HUES48 (cell line): Measurements from ENCODE around the gene C20orf204.
A peak's percentile ranks its signal among the peaks of the same experiment; 100 is the strongest.

Experiments
- H3K27ac ChIP-seq: one replicate; pipeline ENCODE4 v1.7.0; 2013; ENCODE audit warnings: low read depth, low read length, inconsistent platforms
- H3K27me3 ChIP-seq: 2 replicates; pipeline ENCODE4 v1.6.1; 2013; ENCODE audit warnings: mild to moderate bottlenecking, low read length; ENCODE audit not compliant: control insufficient read depth, insufficient read depth
- H3K36me3 ChIP-seq: 2 replicates; pipeline ENCODE4 v1.6.1; 2013; ENCODE audit warnings: low read length; ENCODE audit not compliant: control insufficient read depth, insufficient read depth
- H3K4me1 ChIP-seq: 2 replicates; pipeline ENCODE4 v1.6.1; 2013; ENCODE audit warnings: mild to moderate bottlenecking, low read length; ENCODE audit not compliant: control insufficient read depth, insufficient read depth
- H3K4me3 ChIP-seq: 2 replicates; pipeline ENCODE4 v1.5.1; 2013; ENCODE audit warnings: mild to moderate bottlenecking, low read depth, low read length
- H3K9ac ChIP-seq: 2 replicates; pipeline ENCODE4 v1.6.1; 2013; ENCODE audit warnings: mild to moderate bottlenecking, low read depth, low read length, moderate library complexity
- H3K9me3 ChIP-seq: 2 replicates; pipeline ENCODE4 v1.6.1; 2013; ENCODE audit warnings: low read length; ENCODE audit not compliant: control insufficient read depth, insufficient read depth

The C20orf204 gene

DNA sequence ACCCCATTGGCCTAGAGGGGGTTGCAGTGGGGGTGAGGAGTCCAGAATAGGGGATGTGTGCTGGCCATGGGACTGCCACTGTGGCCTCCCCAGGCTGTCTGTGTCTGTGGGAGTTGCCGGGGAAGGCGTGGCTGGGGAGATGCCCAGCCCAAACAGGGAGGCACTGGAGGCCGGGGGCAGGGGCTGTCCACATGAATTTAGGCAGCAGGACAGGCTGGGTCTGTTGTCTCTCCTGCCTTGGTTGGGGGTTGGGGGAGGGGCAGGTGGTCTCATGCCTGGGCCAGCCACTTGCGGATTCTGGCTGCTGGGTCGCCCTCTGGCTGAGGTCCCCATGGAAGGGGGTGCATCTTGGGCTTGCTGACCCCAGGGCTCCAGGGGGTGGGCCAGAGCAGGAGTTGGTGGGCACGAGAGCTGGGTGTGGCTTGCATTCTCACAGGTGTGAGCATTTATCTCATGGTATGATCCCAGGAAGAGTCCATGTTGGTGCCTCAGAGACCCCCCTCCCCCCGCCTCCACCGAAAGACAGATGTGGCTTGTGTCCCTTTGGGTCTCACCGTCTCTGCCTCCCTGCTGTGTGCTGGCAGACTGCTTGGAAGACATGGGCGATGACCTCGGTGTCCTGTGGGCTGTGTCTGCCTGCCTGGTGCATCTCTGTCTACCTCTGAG is 9.5 kb downstream of the C20orf204 start:
- Histone ChIP-seq H3K9me3 (no peaks in the 10 kb centered on the region), H3K4me1 (peaks cover 20% of the 10 kb centered on the region; the same call in 1 of the 2 replicates), H3K27me3 (peaks cover 91% of the 10 kb centered on the region)

DNA sequence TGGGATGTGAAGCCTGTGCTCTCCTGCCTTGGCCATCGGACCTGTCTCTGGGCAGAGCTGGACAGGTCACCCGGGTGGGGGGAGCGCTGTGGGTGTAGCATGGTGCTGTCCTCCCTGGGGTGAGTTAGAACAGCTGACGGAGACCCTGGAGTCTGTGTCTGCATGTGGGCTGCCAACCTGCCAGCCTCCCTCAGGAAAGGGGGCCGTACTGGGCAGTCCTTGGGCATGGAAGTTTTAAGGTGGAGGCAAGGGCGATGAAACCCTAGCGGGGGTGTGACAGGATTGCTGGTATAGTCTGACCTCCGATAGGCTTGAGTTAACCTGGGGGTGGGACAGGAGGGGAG is 11.0 kb downstream of the C20orf204 start:
- H3K9ac ChIP-seq, result no peak overlapping the region
- no peaks in the 10 kb centered on the region for H3K36me3 ChIP-seq
- peaks cover 87% of the 10 kb centered on the region for H3K27me3 ChIP-seq
- no peak overlapping the region for H3K27ac ChIP-seq
- H3K4me1 ChIP-seq, result peaks cover 17% of the 10 kb centered on the region; the same call in 1 of the 2 replicates
- no peaks in the 10 kb centered on the region for H3K9me3 ChIP-seq
- no peak overlapping the region for H3K4me3 ChIP-seq

More for the DNA sequence above, 9.5 kb downstream of the C20orf204 start:
- Histone ChIP-seq H3K9ac (no peak overlapping the region), H3K27ac (no peak overlapping the region), H3K4me3 (no peak overlapping the region), H3K36me3 (no peaks in the 10 kb centered on the region)

DNA sequence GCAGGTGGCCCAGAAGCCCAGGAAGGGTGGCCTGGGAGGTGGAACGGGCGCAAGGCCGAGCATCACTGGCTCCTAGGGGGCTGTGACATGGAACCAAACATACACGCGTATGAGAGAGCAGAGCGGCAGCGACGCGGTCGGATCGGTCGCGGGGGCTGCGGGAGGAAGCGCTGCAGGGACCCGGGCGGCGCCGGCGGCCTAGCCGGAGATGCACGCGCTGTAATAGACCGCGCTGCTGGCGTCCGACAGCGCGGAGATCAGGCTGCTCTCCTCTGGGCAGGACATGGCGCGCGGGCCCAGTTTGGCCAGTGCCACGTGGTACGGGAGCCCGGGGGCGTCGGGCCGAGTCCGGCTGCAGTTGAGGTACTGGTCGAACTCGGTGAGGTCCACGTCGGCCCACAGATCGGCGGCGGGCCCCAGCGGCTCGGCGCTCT is 12.0 kb downstream of the C20orf204 start:
- Histone ChIP-seq H3K9ac (no peak overlapping the region), H3K36me3 (no peaks in the 10 kb centered on the region), H3K4me1 (peaks cover 14% of the 10 kb centered on the region; the same call in 1 of the 2 replicates), H3K9me3 (no peaks in the 10 kb centered on the region), H3K4me3 (peak overlapping the region; percentile 50; the same call in 1 of the 2 replicates), H3K27ac (no peak overlapping the region), H3K27me3 (peaks cover 86% of the 10 kb centered on the region)

DNA sequence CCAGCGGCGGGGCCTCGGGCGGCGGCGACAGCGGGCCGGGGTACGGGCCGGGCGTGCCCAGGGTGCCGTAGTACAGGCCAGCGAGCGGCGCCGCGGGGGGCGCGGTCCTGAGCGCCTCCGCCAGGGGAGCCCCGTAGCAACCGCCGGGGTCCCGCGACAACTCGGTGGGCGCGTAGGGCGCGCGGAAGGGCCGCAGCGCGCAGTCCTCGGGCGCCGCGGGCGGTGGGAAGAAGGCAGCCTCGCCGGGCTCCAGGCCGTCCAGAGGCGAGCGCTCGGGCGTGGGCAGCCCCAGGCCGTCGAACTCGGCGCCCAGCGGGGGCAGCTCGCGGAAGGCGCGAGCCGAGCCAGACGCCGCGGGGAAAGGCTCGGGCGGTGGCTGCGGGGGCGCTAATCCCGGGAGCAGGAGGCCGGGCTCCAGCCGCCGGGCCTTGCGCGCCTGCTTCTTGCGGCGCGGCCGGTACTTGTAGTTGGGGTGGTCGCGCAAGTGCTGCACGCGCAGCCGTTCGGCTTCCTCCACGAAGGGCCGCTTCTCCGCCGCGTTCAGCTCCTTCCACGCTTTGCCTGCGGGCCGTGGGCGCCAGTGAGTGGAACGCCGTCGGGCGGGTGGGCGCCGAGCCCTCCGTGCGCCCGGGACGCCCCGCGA is 12.5 kb downstream of the C20orf204 start:
- Histone ChIP-seq H3K36me3 (no peaks in the 10 kb centered on the region), H3K4me3 (peak overlapping the region; percentile 50; the same call in 1 of the 2 replicates), H3K9me3 (no peaks in the 10 kb centered on the region), H3K27ac (no peak overlapping the region), H3K4me1 (peaks cover 16% of the 10 kb centered on the region; the same call in 1 of the 2 replicates), H3K9ac (no peak overlapping the region), H3K27me3 (peaks cover 84% of the 10 kb centered on the region)

DNA sequence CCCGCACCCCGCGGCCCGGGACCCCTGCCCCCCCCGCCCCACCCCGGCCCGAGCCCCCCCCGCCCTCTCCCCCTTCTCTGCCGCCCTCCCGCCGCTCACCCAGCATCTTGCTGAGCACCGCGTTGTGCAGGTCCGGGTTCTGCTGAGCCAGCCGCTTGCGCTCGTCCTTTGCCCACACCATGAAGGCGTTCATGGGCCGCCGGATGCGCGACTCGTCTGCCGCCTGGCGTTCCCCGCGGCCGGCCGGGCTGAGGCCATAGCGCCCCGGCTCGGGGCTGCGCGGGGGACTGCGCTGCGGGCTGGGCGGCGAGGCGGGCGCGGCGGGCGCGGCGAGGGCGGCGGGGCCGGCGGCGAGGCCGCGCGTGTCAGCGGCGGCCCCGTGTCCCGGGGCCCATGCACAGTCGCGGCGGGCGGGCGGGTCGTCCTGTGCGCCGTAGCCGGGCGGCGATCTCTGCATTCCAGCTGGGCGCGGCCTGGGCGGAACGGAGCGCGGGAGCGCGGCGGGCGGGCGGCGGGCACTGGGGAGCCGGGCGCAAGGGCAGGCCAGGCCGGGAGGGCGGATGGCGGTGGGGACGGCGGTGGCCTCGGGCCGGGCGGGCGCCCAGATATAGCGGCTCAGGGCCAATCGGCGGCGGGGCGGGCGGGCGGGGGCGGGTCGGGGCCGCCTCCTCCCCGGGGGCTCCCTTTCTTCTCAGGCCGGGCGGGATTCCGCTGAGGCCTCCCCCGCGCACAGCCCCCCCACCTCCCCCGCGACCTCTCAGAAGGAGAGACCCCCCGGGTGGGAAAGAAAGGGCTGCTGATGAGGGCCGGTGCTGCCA is 13.3 kb downstream of the C20orf204 start, which contains the start of gene SOX18:
Gene SOX18, minus strand, starts transcription at position 580 of the 818 bp plus-strand sequence. Its CDS starts 123 bp downstream, at position 457.
- no peaks in the 10 kb centered on the region for H3K9me3 ChIP-seq
- H3K27ac ChIP-seq, result no peak within 1 kb of the TSS
- H3K4me1 ChIP-seq, result peaks cover 23% of the 10 kb centered on the region
- no peak within 1 kb of the TSS for H3K9ac ChIP-seq
- H3K36me3 ChIP-seq, result no peaks in the 10 kb centered on the region
- H3K27me3 ChIP-seq, result peaks cover 76% of the 10 kb centered on the region
- H3K4me3 ChIP-seq, result peak within 1 kb of the TSS; percentile 50; the same call in 1 of the 2 replicates

DNA sequence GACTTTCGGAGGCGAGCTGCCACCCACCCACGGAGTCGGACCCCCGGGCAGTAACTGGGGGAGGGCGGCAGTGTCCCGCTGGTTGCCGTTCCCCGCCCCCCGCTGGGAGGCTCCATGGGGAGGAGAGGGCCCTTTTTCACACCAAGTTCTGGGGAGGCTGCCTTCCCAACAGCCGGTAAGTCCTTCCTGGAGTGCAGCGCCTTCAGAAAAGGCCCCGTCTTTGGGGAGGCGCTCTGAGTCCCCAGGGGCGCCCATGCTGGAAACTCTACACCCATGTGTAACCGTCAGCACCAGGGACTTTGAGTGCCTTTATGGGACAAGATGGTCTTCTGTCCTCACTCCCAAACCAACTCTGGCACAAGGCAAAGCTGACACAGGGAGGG is 13.9 kb downstream of the C20orf204 start:
- Histone ChIP-seq H3K9ac (no peak overlapping the region), H3K36me3 (no peaks in the 10 kb centered on the region), H3K27ac (no peak overlapping the region), H3K4me3 (no peak overlapping the region; the same call in 1 of the 2 replicates), H3K9me3 (no peaks in the 10 kb centered on the region), H3K27me3 (peaks cover 70% of the 10 kb centered on the region), H3K4me1 (peaks cover 27% of the 10 kb centered on the region)

DNA sequence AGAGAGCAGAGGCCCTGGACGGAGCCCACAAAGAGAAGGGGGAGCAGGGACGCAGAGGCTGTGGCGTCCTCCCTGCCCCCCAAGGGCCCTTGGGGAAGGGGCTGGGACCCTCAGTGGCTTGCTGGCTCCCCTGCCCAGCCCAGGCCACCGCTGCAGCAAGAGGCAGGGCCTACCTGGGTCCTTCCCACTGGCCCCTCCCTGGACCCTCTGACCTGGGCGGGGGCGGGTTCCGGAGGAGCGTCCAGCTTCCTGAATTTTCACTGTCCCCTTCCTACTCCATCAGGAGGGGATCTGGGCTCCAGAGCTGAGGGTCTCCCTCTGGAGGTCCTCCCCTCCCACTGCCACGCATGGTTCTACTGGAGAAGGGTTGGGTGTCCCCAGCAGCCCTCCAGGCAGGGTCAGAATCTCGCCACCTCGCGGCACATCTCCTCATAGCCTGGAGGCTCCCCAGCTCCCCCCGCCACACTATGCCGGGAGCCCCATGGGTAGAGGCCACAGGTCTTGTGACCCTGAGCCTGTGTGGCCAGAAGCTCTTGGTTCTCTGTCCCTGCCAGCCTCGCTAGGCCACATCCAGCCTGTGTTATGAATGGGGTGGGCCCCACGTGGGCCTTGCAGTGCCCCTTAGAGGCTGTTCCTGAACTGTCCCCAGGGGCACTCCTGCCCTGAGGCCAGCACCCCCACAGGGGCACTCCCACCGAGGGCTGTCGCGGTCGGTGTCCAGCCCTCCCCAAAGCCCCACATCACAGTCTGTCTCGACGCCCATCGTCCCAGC is 14.5 kb downstream of the C20orf204 start:
- Histone ChIP-seq H3K27me3 (peaks cover 64% of the 10 kb centered on the region), H3K9me3 (no peaks in the 10 kb centered on the region), H3K27ac (no peak overlapping the region), H3K9ac (no peak overlapping the region), H3K4me1 (peaks cover 22% of the 10 kb centered on the region), H3K36me3 (no peaks in the 10 kb centered on the region), H3K4me3 (no peak overlapping the region; the same call in 1 of the 2 replicates)

DNA sequence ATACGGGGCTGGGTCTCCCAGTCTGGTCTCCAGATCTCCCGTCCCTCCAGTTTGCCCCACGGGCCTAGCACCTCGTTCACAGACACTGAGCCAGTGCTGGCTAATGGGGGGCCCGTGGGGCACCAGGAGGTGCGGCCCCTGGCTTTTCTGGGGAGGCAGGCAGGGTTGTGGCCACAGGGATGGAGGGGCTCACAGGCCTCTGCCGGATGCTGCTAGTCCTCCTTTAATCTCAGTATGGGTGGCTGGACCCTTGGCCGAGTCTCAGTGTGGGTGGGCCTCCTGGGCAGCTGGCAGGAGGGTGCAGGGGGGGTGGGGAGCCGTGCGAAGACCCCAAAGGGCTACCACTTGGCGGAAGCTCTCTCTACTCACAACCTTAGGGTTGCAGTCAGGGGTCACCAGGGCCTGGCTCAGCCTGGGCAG is 15.1 kb downstream of the C20orf204 start:
- Histone ChIP-seq H3K4me1 (peaks cover 16% of the 10 kb centered on the region), H3K27me3 (peaks cover 58% of the 10 kb centered on the region)

DNA sequence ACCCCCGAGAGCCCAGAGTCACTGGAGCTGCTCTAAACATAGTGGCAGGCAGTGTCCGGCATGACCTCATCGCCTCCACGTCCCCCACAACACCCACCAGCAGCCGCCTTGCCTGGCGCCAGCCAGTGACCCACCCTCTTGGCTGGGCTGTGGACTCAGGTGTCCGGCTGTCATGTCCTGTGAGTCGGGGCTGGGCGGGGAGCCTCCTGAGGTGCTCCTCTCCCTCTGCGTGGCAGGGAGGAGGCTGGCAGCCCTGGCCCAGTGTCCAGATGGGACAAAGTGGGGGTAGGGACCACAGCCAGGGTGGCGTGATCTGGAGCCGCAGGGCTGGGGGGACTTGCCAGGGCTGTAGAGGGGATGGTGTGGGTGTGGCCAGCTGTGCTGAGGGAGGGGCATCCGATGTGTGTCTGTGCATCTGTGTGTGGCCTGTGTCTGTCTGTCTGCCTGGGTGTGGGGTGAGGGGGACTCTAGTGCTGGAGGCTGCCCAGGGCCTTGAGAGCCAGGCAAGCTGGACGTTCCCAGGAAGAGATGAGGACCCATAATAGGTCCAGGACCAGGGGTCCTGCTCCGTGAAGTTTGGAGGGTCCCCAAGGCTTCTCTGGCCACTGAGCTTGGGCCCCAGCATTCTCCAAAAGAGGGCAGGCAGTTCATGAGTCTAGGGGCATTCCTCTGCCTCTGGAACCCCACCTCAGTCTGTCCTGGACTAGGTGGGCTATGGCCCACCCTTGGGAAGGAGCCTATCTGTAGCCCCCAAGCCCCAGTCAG is 15.8 kb downstream of the C20orf204 start:
- Histone ChIP-seq H3K4me1 (peaks cover 18% of the 10 kb centered on the region), H3K4me3 (no peak overlapping the region), H3K36me3 (no peaks in the 10 kb centered on the region), H3K9me3 (no peaks in the 10 kb centered on the region), H3K27me3 (peaks cover 54% of the 10 kb centered on the region), H3K27ac (no peak overlapping the region), H3K9ac (no peak overlapping the region)

More for the DNA sequence above, 15.1 kb downstream of the C20orf204 start:
- Histone ChIP-seq H3K9ac (no peak overlapping the region), H3K36me3 (no peaks in the 10 kb centered on the region), H3K4me3 (no peak overlapping the region), H3K27ac (no peak overlapping the region), H3K9me3 (no peaks in the 10 kb centered on the region)

DNA sequence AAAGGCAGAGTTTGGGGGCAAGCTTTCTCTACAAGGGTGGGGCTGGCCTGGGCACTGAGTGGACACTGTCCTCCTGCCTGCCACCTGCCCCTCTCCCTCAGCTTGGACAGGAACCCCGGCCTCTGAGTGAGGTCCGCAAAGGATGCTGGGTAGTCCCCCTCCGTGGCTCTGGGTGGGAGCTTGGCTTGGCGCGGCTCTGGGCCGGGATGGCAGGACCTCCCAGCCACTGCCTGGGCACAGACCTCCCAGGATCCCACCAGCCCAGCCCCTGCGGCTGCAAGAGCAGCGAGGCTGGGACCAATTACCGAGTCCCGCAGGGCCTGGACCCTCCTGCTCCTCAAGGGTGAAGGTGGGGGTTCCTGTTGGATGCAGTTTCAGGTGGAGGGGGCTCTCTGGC is 16.3 kb downstream of the C20orf204 start:
- Histone ChIP-seq H3K9me3 (no peaks in the 10 kb centered on the region), H3K4me1 (peaks cover 24% of the 10 kb centered on the region), H3K27me3 (peaks cover 53% of the 10 kb centered on the region), H3K4me3 (no peak overlapping the region), H3K9ac (no peak overlapping the region), H3K36me3 (no peaks in the 10 kb centered on the region), H3K27ac (no peak overlapping the region)
